Prostate gland (tissue), 2 donors: ENCODE measurements around the gene PSG2. TPM values are rescaled to one million over a fixed set of nuclear protein-coding genes. Genes with fewer than 3 reads are reported as not detected.
A peak's percentile ranks its signal among the peaks of the same experiment; 100 is the strongest.
"Not testable (repeated sequence)": the region's sequence is repeated elsewhere in the genome, so short reads cannot be mapped to it uniquely, and the experiment has no call there.

Experiments
- DNase-seq: peaks from one replicate; pipeline ENCODE4 v3.0.0-alpha.2; 2019; ENCODE audit warnings: low spot score
- H3K27ac ChIP-seq, 2 donors: fragments of 200-600 bp; sonication (generic); 2 replicates each; pipeline ENCODE4 v1.5.1; 2017 to 2019
- H3K27me3 ChIP-seq: fragments of 200-600 bp; sonication (generic); replicated peaks from 2 replicates; pipeline ENCODE4 v1.5.1; 2019; ENCODE audit not compliant: insufficient read depth
- H3K36me3 ChIP-seq, 2 donors: fragments of 200-600 bp; sonication (generic); 1 replicate in 1 of 2; 2 replicates in 1 of 2; pipeline versions ENCODE4 v1.5.1 to v1.8.1; 2017 to 2019
- H3K4me1 ChIP-seq: fragments of 200-600 bp; sonication (generic); replicated peaks from 2 replicates; pipeline ENCODE4 v1.5.1; 2019
- H3K4me3 ChIP-seq, 2 donors: fragments of 200-600 bp; sonication (generic); 2 replicates each; pipeline ENCODE4 v1.5.1; 2017 to 2019
- H3K9me3 ChIP-seq: fragments of 200-600 bp; sonication (generic); 2 replicates; pipeline ENCODE4 v1.5.1; 2017
- POLR2A ChIP-seq: fragments of 450-650 bp; IDR thresholded peaks from one replicate; pipeline ENCODE4 v1.6.1; 2016; ENCODE audit warnings: antibody characterized with exemption, mild to moderate bottlenecking
- POLR2AphosphoS5 ChIP-seq: sonication (generic); formaldehyde crosslinking; IDR thresholded peaks from one replicate; pipeline ENCODE4 v1.6.1; 2017; ENCODE audit warnings: antibody characterized with exemption
- WGBS: methylation state at CpG from one replicate; pipeline ENCODE4 v1.1.5; 2018; 5-methylcytosine and 5-hydroxymethylcytosine counted together
- intact Hi-C: fragments of 100-400 bp; cut with DNase I; formaldehyde crosslinking; loops from one replicate; pipeline ENCODE4 v1.14.2; 2022
- total RNA-seq, 2 donors: library from RNA; depleted of rRNA; stranded (reverse); fragments of >200 nt; gene quantifications; one replicate each; pipeline ENCODE4 v1.1.0, GENCODE V29; 2016
- TF ChIP-seq, protein P1 (sequence below), 4 experiments: fragments of 200-600 bp in 2 of 4; fragments of 450-650 bp in 2 of 4; sonication (generic) in 2 of 4; IDR thresholded peaks; 1 replicate in 3 of 4; 2 replicates in 1 of 4; pipeline ENCODE4 v1.5.1; 2016 to 2019; ENCODE audit warnings: antibody characterized with exemption in 4 of 4, mild to moderate bottlenecking in 2 of 4, moderate library complexity in 2 of 4

Gene PSG2
- total RNA-seq, 2 donors from 2014 or later, result not detected

DNA sequence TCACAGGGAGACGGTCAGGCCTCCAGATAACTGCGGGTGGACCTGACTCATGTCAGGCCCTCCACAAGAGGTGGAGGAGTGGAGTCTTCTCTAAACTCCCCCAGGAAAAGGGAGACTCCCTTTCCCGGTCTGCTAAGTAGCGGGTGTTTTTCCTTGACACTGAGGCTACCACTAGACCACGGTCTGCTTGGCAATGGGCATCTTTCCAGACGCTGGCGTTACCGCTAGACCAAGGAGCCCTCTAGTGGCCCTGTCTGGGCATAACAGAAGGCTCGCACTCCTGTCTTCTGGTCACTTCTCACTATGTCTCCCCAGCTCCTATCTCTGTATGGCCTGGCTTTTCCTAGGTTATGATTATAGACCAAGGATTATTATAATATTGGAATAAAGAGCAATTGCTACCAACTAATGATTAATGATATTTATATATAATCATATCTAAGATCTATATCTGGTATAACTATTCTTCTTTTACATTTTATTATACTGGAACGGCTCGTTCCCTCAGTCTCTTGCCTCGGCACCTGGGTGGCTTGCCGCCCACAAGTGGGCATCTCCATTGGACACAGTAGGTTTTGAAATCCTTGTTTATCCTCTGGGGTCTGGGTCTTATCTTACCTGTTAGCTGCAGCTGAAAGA lies 5.3 kb upstream of the PSG2 start:
- 47% methylated on average over 13 of the region's 13 CpGs for WGBS
- TF ChIP-seq, protein P1, sequence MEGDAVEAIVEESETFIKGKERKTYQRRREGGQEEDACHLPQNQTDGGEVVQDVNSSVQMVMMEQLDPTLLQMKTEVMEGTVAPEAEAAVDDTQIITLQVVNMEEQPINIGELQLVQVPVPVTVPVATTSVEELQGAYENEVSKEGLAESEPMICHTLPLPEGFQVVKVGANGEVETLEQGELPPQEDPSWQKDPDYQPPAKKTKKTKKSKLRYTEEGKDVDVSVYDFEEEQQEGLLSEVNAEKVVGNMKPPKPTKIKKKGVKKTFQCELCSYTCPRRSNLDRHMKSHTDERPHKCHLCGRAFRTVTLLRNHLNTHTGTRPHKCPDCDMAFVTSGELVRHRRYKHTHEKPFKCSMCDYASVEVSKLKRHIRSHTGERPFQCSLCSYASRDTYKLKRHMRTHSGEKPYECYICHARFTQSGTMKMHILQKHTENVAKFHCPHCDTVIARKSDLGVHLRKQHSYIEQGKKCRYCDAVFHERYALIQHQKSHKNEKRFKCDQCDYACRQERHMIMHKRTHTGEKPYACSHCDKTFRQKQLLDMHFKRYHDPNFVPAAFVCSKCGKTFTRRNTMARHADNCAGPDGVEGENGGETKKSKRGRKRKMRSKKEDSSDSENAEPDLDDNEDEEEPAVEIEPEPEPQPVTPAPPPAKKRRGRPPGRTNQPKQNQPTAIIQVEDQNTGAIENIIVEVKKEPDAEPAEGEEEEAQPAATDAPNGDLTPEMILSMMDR (IDR thresholded peaks at IDR 0.05), result peak in 3 of 4 experiments; percentile 27 to 40 (median 29)
- H3K27ac ChIP-seq, H3K4me1 ChIP-seq, intact Hi-C loops, H3K27me3 ChIP-seq, H3K4me3 ChIP-seq, H3K9me3 ChIP-seq, H3K36me3 ChIP-seq: not testable (repeated sequence)
- peak; percentile 14 for DNase-seq

DNA sequence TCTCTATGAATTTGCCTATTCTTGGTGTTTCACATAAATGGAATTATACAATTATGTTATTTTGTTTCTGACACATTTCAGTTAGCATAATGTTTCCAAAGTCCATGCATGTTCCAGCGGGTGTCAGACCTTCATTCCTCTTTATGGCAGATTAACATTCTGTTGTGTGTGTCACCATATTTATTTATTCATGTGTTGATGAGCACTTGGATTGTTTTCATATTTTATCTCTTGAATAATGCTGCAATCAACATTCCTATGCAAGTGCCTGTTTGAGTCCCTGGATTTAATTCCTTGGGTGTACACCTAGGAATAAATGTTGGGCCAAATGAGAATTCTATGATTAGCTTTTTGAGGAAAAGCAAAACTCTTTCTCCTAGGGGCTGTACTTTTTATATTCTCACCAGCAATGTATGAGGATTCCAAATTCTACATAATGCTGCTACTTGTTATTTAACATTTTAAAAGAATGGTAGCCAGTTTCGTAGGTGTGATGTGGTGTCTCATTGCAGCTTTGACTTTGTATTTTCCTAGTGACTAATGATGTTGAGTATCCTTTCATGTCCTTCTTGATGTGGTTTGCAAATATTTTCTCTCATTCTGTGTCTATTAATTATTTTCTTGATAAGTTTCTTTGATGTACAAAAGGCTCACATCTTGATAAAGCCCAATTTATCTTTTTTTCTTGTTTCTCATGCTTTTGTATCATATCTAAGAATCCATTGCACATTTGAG lies 3.5 kb upstream of the PSG2 start:
- DNase-seq, H3K4me1 ChIP-seq, H3K4me3 ChIP-seq, intact Hi-C loops, H3K36me3 ChIP-seq, H3K9me3 ChIP-seq, H3K27ac ChIP-seq, H3K27me3 ChIP-seq: not testable (repeated sequence)
- WGBS, result 69% methylated on average over 2 of the region's 2 CpGs

DNA sequence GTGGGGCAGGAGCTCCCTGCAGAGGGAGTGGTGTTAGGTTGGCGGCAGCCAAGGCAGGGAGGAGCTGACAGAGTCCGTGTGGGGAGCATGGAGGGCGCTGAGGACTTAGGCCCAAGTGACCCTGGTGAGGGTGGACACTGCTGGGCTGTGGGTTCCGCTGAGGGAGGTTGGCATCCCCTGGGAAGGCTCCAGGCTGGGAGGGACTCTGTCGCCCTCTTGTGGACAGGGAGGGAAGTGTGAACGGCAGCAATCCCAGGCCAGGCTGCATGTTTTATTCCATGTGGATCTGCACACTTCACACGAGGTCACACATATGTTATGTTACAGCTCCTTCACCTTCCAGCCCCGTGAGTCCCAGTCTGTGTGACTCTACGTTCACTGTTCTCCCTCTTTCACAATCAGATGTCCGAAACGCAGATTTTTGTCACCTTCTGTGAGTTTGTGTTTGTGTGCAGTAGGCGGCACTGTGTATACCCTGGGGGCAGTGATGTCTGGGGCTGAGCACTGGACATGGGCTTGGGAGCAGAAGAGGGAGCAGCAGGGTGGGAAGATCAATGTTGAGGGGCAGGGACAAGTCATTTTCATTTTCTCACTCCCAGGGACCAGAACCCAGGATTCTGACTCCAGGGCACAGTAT lies 1.8 kb upstream of the PSG2 start:
- H3K4me1 ChIP-seq, DNase-seq, H3K4me3 ChIP-seq, H3K36me3 ChIP-seq, H3K9me3 ChIP-seq, intact Hi-C loops, H3K27ac ChIP-seq, H3K27me3 ChIP-seq: not testable (repeated sequence)
- WGBS, result 50% methylated on average over 12 of the region's 12 CpGs
- TF ChIP-seq, protein P1 (IDR thresholded peaks at IDR 0.05), result peak in 1 of 4 experiments; percentile 15

DNA sequence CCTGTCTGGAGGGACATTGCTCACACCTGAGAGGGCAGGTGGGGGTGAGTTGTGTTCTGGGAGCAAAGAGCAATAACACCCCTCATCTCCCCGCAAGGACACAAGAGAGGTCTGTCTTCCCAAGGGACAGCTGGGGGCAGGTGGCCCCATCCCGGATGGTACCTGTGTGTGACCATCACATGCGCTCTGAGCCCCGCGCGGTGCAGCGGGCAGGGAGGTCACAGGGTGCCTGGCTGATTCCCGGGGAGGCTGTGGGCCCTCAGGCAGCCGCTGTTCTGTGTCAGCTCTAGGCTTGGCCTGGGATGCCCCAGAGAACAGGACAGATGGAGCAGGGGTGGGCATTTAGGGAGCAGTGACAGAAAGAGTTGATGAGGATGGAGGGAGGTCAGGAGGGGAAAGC lies 1.2 kb upstream of the PSG2 start:
- H3K4me3 ChIP-seq, H3K27ac ChIP-seq, DNase-seq, H3K36me3 ChIP-seq, H3K9me3 ChIP-seq, H3K4me1 ChIP-seq, intact Hi-C loops, H3K27me3 ChIP-seq: not testable (repeated sequence)
- 96% methylated on average over 9 of the region's 9 CpGs for WGBS

DNA sequence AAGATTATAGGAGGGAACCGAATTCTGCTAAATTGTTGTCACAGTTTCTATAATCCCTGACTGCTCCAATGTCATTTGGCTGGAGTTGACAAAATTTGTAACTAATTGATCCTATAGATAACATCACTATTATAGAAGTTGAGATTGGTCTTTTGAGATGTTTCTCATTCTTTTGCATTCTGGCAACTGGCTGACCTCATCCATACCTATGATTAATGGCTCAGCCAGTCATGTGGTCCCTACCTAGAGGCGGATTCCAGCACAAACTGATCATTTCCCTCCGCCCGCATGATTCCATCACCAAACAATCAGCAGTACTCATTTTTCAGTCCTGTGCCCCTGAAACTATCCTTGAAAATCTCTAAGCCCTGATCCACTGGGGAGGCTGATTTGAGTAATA lies 4.2 kb downstream of the PSG2 start:
- intact Hi-C loops, result no loop called here
- no peaks in the 10 kb centered on the region for H3K9me3 ChIP-seq
- TF ChIP-seq POLR2AphosphoS5 (no peak), POLR2A (no peak)
- TF ChIP-seq, protein P1 (IDR thresholded peaks at IDR 0.05), result no peak
- no peak overlapping the region for H3K27ac ChIP-seq
- H3K36me3 ChIP-seq, result no peaks in the 10 kb centered on the region
- DNase-seq, result no peak
- 82% methylated on average over 4 of the region's 4 CpGs for WGBS
- no peaks in the 10 kb centered on the region for H3K4me1 ChIP-seq
- H3K4me3 ChIP-seq, result no peak overlapping the region
- no peaks in the 10 kb centered on the region for H3K27me3 ChIP-seq

DNA sequence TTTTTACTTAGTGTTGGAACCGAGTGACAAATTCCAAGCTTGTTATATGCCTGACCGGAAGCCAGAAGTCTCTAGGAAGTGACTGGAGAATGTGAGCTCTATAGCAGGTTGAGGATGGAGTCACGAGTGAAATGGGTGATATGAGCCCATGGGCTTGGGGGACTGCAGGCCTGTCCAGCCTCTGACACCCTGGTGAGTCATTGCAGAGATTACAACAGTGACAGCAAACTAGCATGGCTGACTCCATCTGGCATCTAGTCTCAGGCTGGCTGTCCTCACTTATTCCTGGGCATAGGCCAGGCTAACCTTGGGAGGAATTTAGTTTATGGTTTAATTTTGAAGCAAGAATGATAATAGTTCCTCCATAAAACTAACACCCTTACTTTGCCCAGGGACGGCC lies 4.6 kb downstream of the PSG2 start:
- H3K27ac ChIP-seq, H3K27me3 ChIP-seq, H3K4me3 ChIP-seq, H3K9me3 ChIP-seq, H3K36me3 ChIP-seq, H3K4me1 ChIP-seq, intact Hi-C loops, DNase-seq: not testable (repeated sequence)
- 62% methylated on average over 4 of the region's 4 CpGs for whole genome bisulfite sequencing

DNA sequence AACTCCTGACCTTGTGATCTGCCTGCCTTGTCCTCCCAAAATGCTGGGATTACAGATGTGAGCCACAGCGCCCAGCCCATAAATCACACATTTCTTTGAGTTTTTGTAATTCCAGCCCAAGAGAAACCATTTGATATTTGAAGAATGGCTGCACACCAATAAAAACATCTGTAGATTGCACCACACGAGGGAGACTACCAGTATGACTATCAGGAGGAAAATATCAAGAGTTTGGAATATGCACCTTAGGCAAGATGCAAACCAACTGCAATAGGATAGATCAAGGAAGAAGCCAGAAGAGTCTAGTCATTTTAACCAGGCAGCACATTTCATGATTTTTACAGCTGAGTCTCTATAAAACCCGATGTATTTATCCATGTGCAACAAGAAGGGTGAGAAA lies 20.1 kb downstream of the PSG2 start:
- H3K4me3 ChIP-seq, H3K4me1 ChIP-seq, H3K36me3 ChIP-seq, H3K9me3 ChIP-seq, DNase-seq, H3K27ac ChIP-seq, H3K27me3 ChIP-seq, intact Hi-C loops: not testable (repeated sequence)
- 80% methylated on average over 3 of the region's 3 CpGs for WGBS

DNA sequence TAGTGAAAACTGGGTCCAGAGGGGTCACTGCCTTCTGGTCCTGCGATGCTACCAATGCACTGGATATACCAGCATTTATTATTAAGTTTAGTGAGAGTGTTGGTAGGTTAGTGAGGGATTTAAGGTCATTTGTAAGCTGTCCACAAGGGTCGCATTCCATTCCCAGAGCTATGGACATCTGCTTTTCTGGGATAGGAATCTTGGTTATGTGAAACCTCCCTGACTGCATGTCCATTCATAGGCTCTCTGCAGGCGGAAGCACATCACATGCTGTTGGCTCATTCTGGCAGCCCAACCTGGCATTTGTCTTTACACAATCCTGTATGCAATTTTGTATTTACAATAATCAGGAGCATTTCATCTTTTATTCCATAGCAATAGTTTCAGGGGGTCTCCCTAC lies 21.2 kb downstream of the PSG2 start:
- DNase-seq, H3K27ac ChIP-seq, intact Hi-C loops, H3K36me3 ChIP-seq, H3K4me3 ChIP-seq, H3K9me3 ChIP-seq, H3K4me1 ChIP-seq, H3K27me3 ChIP-seq: not testable (repeated sequence)
- 73% methylated on average over 3 of the region's 3 CpGs for WGBS

DNA sequence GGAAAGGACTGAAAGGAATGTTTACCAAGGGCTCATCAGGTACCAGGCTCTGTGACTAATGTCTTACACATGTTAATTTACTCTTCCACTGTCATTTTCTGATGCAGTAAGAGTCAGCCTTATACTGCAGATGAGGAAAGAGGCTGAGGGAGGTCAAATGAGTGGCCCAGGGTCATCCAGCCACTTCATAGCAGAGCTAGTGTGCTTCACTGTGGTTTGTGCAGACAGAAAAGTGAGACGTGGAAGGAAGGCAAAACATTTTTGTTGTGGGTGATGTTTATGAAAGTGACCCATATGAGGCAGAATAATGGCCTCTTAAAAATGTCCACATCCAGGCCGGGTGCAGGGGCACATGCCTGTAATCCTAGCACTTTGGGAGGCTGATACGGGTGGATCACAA lies 22.2 kb downstream of the PSG2 start:
- DNase-seq, H3K36me3 ChIP-seq, intact Hi-C loops, H3K9me3 ChIP-seq, H3K4me1 ChIP-seq, H3K27me3 ChIP-seq, H3K4me3 ChIP-seq, H3K27ac ChIP-seq: not testable (repeated sequence)
- 78% methylated on average over 3 of the region's 3 CpGs for WGBS
